ENCODE data around the gene CTBP1. TPM values are rescaled to one million over a fixed set of nuclear protein-coding genes. Genes with fewer than 3 reads are reported as not detected.

CTBP1 gene
- total and polyA plus RNA-seq, 2 of the 8 experiments (the other 6 are each of a cell fraction or from before 2014, with no cell fraction given) = 128 to 185 TPM

- peaks cover 5 to 14% of the 10 kb centered on the region in 2 experiments; a peak in 3 of 4 replicates for H3K79me2 ChIP-seq (ENCODE audit: control insufficient read depth in 1 of 2, insufficient read depth in 2 of 2, low read length in 2 of 2)
- no peak overlapping the region for H3K4me2 ChIP-seq (ENCODE audit: insufficient read depth in 1 of 2, low read depth in 2 of 2, low read length in 2 of 2)
- no peak for FAIRE-seq
- TF ChIP-seq RFX5 (IDR thresholded peaks at IDR 0.05; ENCODE audit: borderline replicate concordance, low read depth, low read length) = no peak
- TF ChIP-seq SAP30 (IDR thresholded peaks at IDR 0.05; ENCODE audit: insufficient read depth, insufficient replicate concordance, low read length) = no peak
- no peak for TF ChIP-seq SIRT6 (IDR thresholded peaks at IDR 0.05; ENCODE audit: low read length)
- TF ChIP-seq TAF1 (IDR thresholded peaks at IDR 0.05; ENCODE audit: low read depth, low read length) = no peak
- TF ChIP-seq MAFK (IDR thresholded peaks at IDR 0.05; ENCODE audit: low read depth, low read length) = no peak
- TF ChIP-seq SUZ12 (IDR thresholded peaks at IDR 0.05; ENCODE audit: low read length) = no peak
- no peak for TF ChIP-seq CTBP2 (IDR thresholded peaks at IDR 0.05; ENCODE audit: borderline replicate concordance, insufficient read depth, insufficient read length, low read length)
- no peak for TF ChIP-seq EZH2 (IDR thresholded peaks at IDR 0.05; ENCODE audit: low read depth, low read length, severe bottlenecking)
- TF ChIP-seq CHD2 (IDR thresholded peaks at IDR 0.05; ENCODE audit: low read length) = no peak
- no peak for TF ChIP-seq GTF2F1 (IDR thresholded peaks at IDR 0.05; ENCODE audit: borderline replicate concordance, low read depth, low read length)
- no peak for TF ChIP-seq GABPA (IDR thresholded peaks at IDR 0.05; ENCODE audit: borderline replicate concordance, insufficient read depth, low read length)
- TF ChIP-seq SP2 (IDR thresholded peaks at IDR 0.05; ENCODE audit: low read length) = no peak
- no peak overlapping the region for H4K8ac ChIP-seq (ENCODE audit: extremely low read depth, insufficient read depth, low read length)
- no peak overlapping the region for H3K23ac ChIP-seq (ENCODE audit: insufficient read length)
- no peak overlapping the region for H3K9ac ChIP-seq (replicated peaks in 1 of 4; ENCODE audit: extremely low read depth in 1 of 4, low read depth in 3 of 4, low read length in 3 of 4)
- H3K36me3 ChIP-seq (ENCODE audit: control insufficient read depth in 2 of 4, insufficient read depth in 4 of 4, low read length in 3 of 4) = peaks cover 0 to 20% (median 6%) of the 10 kb centered on the region in 4 experiments; a peak in 3 of 8 replicates
- H2AFZ ChIP-seq (ENCODE audit: low read length) = no peak overlapping the region
- WGBS, 2 experiments (ENCODE audit: extremely low coverage in 1 of 2, insufficient coverage in 1 of 2, insufficient read length in 1 of 2, insufficient replicate concordance in 2 of 2, low coverage in 1 of 2, low lambda C conversion rate in 2 of 2, missing lambda C conversion rate in 1 of 2) = 93% methylated on average over 11 of the region's 11 CpGs; no CpG with 5 or more reads in 1 of the 2 experiments
- H2BK120ac ChIP-seq (replicated peaks; ENCODE audit: low read depth, low read length) = no peak overlapping the region
- no peak overlapping the region for H2BK5ac ChIP-seq (ENCODE audit: low read depth, low read length)
- no peaks in the 10 kb centered on the region for H4K20me1 ChIP-seq (replicated peaks in 1 of 2; ENCODE audit: control insufficient read depth in 1 of 2, insufficient read depth in 2 of 2, low read length in 2 of 2)
- peaks cover 0 to 2% (median 0%) of the 10 kb centered on the region in 4 experiments; a peak in 1 of 7 replicates for H3K27me3 ChIP-seq (replicated peaks in 1 of 4; ENCODE audit: control insufficient read depth in 3 of 4, extremely low read depth in 1 of 4, insufficient read depth in 3 of 4, low read length in 3 of 4)
- no peak for DNase-seq (ENCODE audit: low read depth in 1 of 2, low spot score in 2 of 2)
- H3K23me2 ChIP-seq (ENCODE audit: low read depth, low read length) = peaks cover 11% of the 10 kb centered on the region; the same call in 1 of the 2 replicates
- H3K27ac ChIP-seq (ENCODE audit: low read depth, low read length) = no peak overlapping the region
- H3K79me1 ChIP-seq (ENCODE audit: low read depth, low read length) = peaks cover 4% of the 10 kb centered on the region; the same call in 1 of the 2 replicates
- no peak overlapping the region for H2BK15ac ChIP-seq (ENCODE audit: low read length)
- H3K14ac ChIP-seq (ENCODE audit: insufficient read length) = no peak overlapping the region
- H3K18ac ChIP-seq (ENCODE audit: extremely low read depth, low read length) = no peak overlapping the region
- no peak overlapping the region for H2BK20ac ChIP-seq (ENCODE audit: low read length)
- H3K4ac ChIP-seq (replicated peaks; ENCODE audit: insufficient read length, low read depth, low read length) = no peak overlapping the region
- no peak overlapping the region for H3K56ac ChIP-seq (replicated peaks; ENCODE audit: insufficient read length, low read depth, low read length)
- H4K91ac ChIP-seq (replicated peaks; ENCODE audit: insufficient read length, low read length) = no peak overlapping the region
- H3K4me3 ChIP-seq (ENCODE audit: extremely low read depth in 1 of 4, insufficient read depth in 2 of 4, low read depth in 3 of 4, low read length in 4 of 4) = no peak overlapping the region
- no peak overlapping the region for H2AK5ac ChIP-seq (ENCODE audit: low read depth, low read length)
- ChIA-PET CTCF (ENCODE audit: partially characterized antibody) (interaction anchor here (5.0 kb wide), 1 partner anchor 16 kb away, joined by 32 read pairs; no protein-coding TSS in a partner anchor), POLR2A (ENCODE audit: partially characterized antibody) (interaction anchor here (6.8 kb wide), 1 partner anchor 95 kb away, joined by 49 read pairs; the partner anchor contains the start of gene UVSSA)
- no peak overlapping the region for H2BK12ac ChIP-seq (ENCODE audit: low read depth, low read length)
- no peak overlapping the region for H4K5ac ChIP-seq (ENCODE audit: insufficient read length, low read depth, low read length)
- peaks cover 38 to 42% of the 10 kb centered on the region in 2 experiments for H3K9me3 ChIP-seq (ENCODE audit: insufficient read depth in 2 of 2, low read depth in 1 of 2, low read length in 1 of 2)
- peaks cover 0 to 13% (median 10%) of the 10 kb centered on the region in 4 experiments; a peak in 4 of 7 replicates for H3K4me1 ChIP-seq (replicated peaks in 1 of 4; ENCODE audit: control insufficient read depth in 3 of 4, insufficient read depth in 4 of 4, low read length in 3 of 4)
These were observed 2.8 kb upstream of the CTBP1 start for GRCh38 chr4:1251773-1252066.
